PC-9 (cell line): ENCODE measurements around the gene VAMP5.

Experiments used
- EZH2 ChIP-seq: fragments of 200-600 bp; sonication (generic); IDR thresholded peaks from 2 replicates; pipeline ENCODE4 v1.8.0; 2017; ENCODE audit warnings: antibody characterized with exemption, low read depth
- TF ChIP-seq, protein P1 (sequence below): fragments of 200-600 bp; sonication (generic); conservative IDR thresholded peaks from 2 replicates; pipeline ENCODE4 v1.6.1; 2017; ENCODE audit warnings: mixed run types, antibody characterized with exemption, mild to moderate bottlenecking, moderate library complexity

DNA sequence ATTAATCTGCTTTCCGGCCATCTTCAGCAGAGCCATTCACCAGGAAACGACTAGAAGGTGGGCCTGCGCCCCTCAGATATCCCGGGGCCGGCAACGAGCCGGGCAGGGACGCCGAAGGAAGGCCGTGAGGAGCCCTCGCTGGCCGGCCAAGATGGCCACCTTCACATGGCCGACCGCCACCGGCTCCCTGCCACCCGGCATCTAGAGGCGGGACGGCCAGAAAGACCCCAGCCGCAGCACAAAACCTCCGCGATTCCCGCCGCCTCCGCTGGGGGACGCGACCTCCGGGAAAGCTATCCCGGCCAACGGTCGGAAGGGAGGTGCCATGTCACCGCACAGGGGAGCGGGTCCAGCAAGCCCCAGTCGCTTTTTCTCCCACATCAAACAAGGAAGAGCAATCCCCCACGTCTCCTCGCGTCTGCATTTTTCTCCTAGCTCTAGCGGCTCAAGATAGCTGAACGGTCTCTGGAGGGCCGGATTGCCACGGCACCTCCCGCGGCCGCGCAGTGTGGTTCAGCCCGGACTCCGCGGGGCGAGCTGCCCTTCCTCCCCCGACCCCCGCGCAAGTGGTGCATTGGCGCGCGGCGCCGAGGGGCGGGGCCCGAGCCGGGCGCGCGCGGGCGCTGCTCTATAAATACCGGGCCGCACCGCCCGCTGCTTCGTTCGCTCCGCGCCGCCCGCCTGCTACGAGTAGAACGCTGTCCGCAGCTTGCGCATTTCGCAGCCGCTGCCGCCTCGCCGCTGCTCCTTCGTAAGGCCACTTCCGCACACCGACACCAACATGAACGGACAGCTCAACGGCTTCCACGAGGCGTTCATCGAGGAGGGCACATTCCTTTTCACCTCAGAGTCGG is 45.5 kb upstream of the VAMP5 start, which contains the start of gene MAT2A:
- TF ChIP-seq, protein P1, sequence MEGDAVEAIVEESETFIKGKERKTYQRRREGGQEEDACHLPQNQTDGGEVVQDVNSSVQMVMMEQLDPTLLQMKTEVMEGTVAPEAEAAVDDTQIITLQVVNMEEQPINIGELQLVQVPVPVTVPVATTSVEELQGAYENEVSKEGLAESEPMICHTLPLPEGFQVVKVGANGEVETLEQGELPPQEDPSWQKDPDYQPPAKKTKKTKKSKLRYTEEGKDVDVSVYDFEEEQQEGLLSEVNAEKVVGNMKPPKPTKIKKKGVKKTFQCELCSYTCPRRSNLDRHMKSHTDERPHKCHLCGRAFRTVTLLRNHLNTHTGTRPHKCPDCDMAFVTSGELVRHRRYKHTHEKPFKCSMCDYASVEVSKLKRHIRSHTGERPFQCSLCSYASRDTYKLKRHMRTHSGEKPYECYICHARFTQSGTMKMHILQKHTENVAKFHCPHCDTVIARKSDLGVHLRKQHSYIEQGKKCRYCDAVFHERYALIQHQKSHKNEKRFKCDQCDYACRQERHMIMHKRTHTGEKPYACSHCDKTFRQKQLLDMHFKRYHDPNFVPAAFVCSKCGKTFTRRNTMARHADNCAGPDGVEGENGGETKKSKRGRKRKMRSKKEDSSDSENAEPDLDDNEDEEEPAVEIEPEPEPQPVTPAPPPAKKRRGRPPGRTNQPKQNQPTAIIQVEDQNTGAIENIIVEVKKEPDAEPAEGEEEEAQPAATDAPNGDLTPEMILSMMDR: peak; percentile 69
- TF ChIP-seq EZH2: no peak
